Activated T-cell treated with anti-CD3 and anti-CD28 coated beads for 24 hours (primary cell): ENCODE results near the gene CAMSAP1.

Source experiments
- DNase-seq: peaks from one replicate; pipeline ENCODE4 v3.0.0-alpha.2; 2020; ENCODE audit warnings: low read depth

The CAMSAP1 gene

DNA sequence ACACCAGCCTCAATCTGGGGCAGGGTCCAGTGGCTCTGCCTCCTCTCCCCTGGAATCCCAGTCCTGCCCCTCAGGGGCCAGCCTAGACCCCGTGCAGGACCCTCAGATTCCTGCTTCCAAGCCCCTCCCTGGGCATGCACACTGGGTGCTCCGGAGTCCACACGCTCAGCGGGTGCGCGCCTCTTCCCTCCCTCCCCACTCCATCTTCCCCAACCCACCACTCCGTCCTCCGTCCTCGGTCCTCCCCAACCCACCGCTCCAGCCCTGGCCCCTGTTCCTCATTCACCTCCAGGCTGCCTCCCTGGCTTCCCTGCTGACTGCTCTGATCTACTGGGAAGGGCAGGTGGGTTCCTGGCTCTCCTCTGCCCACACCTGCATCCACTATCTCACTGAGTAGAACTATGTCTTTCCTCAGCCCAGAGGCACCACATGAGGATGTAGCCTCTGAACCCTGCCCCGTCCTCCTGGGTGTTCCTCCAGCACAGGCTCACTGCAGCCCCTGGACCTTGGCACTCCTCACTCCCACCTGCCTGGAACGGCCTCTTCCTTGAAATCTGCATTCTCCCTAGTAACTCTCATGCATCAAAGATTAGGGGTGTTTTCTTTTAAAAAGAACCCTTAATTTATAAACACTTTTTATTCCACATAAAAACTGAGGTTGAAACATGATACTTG, 92.8 kb downstream of the CAMSAP1 start:
- no peak for DNase-seq

GRCh38 chr9:135813671-135814290, 93.6 kb downstream of the CAMSAP1 start:
- DNase-seq = no peak

DNA sequence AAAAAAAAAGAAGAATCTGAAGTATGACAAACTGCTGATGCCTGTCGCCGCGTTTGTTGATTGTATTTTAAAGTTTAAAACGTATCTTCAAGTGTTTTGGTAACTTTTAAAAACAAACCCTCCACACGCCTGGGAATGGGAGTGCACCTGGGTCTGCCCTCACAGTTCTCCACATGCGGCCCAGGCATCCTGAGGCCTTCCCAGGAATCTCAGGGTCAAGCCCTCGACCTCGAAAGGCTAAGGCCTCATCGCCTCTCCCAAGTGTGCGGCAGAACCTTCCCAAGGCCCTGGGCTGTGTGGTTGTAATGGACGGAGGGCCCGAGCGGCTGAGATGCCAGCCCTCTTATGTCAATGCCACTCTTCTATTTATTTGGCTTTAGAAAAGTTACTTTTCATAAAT, 94.4 kb downstream of the CAMSAP1 start:
- DNase-seq = no peak

GRCh38 chr9:135811801-135812200, 95.5 kb downstream of the CAMSAP1 start:
- no peak for DNase-seq

DNA sequence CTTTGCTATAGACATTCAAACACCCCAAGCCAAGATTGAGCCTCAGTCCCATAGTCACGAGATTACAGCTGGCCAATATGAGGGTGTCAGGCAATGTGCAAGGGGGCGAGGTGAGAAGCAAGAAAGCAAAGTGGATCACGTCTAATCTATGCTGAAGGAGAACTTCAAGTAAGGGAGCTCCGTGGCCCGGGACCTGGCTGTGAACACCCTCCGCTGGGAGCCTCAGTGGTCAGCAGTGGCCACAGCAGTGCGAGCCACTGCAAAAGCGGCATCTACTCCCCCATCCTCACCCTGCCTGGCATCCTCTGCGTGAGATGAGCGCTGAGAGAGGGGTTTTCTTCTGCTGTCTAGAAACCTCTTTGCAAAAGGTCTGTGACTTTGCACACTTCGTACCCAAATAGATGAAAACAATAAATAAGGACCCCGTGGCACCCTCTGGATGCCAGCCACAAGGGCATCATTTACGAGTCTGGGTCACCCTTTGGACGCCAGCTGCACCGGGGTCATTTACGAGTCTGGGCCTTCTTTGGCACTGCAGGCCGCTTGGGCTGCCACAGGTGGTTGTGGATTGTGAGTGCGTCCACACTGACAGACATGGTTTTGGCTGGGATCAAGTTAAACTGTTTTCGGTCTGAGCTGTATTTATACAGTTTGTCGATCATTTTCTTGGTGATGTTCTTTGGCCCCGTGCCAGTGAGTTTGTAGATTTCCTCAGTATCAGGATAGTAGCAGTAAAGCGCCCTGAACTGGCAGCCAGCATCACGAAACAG, 96.4 kb downstream of the CAMSAP1 start:
- DNase-seq = no peak

DNA sequence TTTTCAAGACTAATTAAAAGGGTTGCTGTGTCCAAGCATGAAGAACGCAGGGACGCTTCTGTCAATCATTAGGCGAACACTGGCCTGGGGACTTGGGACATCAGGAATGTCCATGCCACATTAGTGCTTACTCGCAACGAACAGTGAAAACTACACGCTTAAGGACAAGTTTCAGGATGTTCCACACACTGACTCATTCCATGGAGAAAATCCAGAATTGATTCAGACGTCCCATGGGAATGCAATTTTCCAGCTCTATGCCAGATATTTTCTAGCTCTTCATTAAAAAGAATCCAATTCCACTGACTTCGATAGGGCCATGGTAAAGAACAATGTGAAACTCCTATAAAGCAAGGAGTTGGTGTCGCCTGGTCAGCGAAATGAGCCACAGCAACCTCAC, 98.2 kb downstream of the CAMSAP1 start:
- no peak for DNase-seq

- DNase-seq = no peak
These were observed 101.8 kb downstream of the CAMSAP1 start for GRCh38 chr9:135805422-135806022.

- no peak for DNase-seq
These were observed 102.5 kb downstream of the CAMSAP1 start for GRCh38 chr9:135804581-135805421.

DNA sequence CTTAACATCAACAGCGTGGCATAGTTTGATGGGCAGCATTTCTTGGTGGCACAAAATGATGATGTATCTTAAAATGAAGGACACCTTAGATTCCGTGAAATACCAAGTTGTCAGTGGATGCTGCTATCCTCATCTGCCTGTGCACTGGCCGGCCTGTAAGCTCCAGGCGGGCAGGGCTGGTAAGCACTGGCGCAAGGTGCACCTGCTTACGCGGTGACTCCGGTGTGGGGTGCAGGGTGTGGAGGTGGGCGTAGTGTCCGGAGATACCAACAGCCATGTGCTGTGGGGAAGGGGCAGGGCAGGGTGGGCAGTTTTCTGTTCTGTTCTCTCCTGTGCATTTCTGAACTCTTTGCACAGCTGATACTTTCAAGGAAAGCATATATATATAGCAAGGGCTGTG, 103.9 kb downstream of the CAMSAP1 start:
- DNase-seq = no peak

DNA sequence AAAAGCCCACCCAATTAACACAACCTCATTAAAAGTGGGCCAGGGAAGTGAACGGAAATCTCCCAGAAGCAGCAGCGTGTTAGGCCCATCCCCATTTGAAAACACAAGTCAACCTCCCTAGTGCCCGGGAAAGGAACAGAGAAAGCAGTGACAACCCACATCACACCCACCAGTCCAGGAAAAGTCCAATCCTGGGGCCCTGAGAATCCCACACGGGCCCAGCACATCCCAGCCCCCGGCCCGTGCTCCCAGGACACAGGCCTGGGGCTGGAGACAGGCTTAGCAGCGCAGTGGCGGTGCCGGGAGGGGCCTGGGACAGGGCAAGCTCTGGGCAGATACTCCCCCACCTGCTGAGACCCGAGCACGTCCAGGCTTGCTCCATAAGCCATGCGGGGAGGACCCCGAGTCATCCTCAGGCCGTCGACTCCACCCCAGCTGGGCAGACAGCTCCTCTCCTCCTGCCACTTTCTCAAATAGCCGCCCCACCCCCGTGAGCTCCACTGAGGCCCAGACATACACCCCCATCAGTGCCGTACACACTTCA, 104.4 kb downstream of the CAMSAP1 start:
- DNase-seq = no peak

DNA sequence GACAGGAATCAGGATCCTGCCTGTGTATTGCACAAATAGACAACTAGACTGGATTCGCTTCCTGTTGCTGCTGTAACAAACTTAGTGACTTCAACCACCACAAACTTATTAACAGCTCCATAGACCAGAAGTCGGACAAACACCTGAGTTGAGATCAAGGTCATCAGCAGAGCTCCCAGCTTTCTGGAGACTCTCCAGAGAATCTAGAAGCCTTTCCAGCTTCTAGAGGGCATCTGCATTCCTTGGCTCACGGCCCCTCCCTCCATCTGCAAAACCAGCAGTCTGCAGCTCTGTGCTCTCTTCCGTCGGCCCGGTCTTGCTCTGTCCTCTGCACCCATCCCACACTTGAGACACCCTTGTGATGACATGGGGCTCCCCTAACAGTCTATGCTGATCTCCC, 106.3 kb downstream of the CAMSAP1 start:
- DNase-seq = no peak

GRCh38 chr9:135799261-135799660, 108.1 kb downstream of the CAMSAP1 start:
- no peak for DNase-seq

DNA sequence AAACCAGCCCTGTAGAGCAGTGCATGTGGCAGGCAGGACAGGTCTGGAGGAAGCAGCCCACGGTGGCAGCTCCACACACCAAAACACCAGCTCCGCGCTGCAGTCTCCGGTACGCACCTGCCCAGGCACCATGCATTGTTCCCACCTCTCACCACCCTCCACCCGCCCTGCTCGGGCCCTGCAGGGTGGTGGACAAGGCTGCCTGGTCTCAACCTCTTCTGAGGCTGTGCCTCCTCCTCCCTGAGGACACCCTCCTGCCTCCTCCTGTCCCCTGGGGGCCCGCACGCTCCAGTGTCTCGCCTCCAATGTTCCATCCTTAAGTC, 109.1 kb downstream of the CAMSAP1 start:
- no peak for DNase-seq

GRCh38 chr9:135797507-135798262, 109.7 kb downstream of the CAMSAP1 start:
- DNase-seq = peak; percentile 7

DNA sequence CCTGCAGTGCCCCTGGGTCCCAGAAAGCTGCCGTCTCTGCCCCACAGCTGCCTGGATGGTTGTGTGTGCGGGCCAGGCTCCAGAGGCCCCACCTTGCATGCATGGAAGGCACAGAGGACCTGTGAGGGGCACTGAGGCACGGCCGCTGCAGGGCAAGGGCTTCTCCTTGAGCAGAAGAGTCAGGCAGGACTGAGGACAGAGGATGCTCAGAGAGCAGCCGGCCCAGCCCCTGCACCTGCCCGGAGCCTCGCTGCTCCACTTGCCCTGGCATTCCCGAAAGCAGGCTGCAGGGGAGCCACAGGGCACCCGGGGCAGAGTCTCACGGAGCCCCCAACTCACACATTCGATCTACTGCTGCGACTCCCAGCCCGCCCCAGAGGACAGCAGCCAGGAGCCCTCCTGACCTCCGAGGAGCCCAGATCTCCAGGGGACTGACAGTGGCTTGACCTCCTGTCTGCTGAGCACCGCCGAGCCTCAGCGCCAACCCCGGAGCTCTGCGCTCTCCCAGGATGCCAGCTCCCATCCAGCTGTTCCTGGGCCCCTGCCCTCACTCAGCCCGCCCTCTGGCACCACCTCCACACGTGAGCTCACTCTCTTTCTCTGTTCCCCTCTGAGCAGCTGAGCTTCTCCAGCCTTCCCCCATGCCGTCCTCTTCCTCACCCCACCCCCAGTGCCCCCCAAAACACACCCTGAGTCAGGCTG, 110.4 kb downstream of the CAMSAP1 start:
- no peak for DNase-seq

GRCh38 chr9:135795391-135795790, 112.0 kb downstream of the CAMSAP1 start:
- DNase-seq = no peak

GRCh38 chr9:135794361-135794885, 112.9 kb downstream of the CAMSAP1 start:
- DNase-seq = no peak

DNA sequence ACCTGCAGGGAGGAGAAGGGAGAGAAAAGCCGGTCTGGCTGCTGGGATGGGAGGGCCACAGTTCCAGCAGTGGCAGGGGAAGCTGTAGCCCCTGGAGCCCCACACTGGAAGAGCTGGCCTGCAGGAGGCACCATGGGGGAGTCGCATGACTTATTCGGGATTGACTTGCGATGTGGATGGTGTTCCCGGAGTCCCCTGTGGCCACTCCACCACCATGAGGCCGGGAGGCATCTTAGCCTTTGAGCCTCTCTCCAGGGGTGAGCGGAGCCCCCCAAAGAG, 113.3 kb downstream of the CAMSAP1 start:
- DNase-seq = no peak

DNA sequence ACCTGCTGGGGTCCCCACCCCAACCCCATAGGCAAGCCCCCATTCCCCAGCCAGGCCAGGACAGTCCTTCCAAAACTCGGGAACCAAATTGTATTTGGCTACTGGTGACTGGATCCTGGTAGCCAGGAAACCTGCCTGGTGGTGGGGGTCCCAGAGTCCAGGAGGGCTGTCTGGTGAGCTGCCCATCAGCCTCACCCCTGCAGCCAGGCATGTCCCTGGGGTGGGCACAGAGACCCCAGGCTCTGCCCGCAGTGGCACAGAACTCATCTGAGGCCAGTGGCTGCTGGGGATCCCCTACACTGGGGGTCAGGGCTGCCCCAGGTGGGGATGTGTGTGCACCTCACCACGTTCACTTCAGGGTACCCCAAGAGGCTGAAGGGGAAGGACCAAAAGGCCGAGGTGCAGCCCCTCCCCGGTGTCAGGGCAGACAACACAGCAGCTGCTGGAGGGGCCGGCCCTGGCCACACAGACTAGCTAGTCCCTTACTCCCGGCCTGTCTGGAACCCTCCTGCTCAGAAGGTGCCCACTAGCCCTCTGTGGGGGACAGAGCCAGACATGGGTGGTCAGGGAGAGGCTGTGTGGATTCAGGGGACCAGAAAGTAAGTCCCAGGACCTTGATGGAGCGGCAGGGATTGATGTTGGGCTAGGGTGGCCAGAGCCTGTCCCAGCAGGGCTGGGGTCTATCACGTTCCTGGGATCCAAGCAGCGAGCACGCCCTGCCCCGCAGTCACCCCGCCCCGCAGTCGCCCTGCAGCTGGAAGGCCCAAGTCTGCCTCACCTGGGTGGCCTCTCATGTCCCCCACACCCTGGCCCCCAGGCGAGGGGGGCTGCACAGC, 113.9 kb downstream of the CAMSAP1 start:
- no peak for DNase-seq
